Measurements from ENCODE around the gene DMXL1.

DMXL1 gene

DNA sequence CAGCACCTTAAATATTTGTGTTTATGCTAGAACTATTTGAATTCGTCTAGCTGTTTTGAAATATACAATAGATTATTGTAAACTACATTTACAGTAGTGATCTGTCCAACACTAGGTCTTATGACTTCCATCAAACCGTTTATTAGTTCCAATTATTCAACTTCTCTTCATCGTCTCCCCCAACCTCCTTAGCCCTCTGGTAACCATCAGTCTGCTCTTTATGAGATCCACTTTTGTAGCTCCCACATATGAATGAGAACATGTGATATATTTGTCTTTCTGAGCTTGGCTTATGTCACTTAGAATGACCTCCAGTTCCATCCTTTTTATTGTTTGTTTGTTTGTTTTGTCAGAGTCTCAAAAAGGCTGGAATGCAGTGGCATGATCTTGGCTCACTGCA, 11.8 kb downstream of the DMXL1 start:
- no peak for DNase-seq (ENCODE audit: extremely low read depth, low read depth)
- TF ChIP-seq, protein P1, sequence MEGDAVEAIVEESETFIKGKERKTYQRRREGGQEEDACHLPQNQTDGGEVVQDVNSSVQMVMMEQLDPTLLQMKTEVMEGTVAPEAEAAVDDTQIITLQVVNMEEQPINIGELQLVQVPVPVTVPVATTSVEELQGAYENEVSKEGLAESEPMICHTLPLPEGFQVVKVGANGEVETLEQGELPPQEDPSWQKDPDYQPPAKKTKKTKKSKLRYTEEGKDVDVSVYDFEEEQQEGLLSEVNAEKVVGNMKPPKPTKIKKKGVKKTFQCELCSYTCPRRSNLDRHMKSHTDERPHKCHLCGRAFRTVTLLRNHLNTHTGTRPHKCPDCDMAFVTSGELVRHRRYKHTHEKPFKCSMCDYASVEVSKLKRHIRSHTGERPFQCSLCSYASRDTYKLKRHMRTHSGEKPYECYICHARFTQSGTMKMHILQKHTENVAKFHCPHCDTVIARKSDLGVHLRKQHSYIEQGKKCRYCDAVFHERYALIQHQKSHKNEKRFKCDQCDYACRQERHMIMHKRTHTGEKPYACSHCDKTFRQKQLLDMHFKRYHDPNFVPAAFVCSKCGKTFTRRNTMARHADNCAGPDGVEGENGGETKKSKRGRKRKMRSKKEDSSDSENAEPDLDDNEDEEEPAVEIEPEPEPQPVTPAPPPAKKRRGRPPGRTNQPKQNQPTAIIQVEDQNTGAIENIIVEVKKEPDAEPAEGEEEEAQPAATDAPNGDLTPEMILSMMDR (IDR thresholded peaks at IDR 0.05; ENCODE audit: low read depth, low read length, missing control alignments), result no peak

DNA sequence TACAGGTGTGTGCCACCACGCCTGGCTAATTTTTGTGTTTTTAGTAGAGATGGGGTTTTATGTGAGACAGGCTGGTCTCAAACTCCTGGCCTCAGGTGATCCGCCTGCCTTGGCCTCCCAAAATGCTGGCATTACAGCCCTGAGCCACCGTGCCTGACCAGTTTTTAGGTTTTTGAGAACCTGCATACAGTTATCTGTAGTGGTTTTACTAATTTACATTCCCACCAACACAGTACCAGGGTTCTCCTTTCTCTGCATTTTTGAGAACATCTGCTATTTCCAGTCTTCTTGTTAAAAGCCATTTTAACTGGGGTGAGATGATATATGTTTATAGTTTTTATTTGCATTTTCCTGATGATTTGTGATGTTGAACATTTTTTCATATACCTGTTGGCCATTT, 12.8 kb downstream of the DMXL1 start:
- DNase-seq (ENCODE audit: extremely low read depth, low read depth), result no peak
- TF ChIP-seq, protein P1 (IDR thresholded peaks at IDR 0.05; ENCODE audit: low read depth, low read length, missing control alignments), result no peak

More for the DNA sequence above, 11.8 kb downstream of the DMXL1 start:
- H3K4me3 ChIP-seq (replicated peaks; ENCODE audit: low read depth, low read length), result no peak overlapping the region

DNA sequence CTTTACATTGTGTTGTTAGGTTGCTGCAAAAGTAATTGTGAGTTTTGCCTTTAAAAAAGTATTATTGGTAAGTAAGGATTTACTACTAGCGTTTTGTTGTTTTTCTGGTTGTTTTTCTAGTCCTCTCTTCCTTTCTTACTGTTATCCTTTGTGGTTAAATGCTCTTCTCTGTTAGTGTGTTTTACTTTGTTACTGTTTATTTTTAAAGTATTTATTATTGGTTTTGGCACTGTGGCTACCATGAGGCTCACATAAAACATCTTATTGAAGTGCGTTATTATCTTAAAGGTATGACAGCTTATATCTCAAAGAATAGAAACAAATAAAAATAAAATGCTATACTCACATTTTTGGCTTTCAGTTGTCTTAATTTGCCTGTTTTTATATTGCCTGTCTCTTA, 17.6 kb downstream of the DMXL1 start:
- H3K4me3 ChIP-seq (replicated peaks; ENCODE audit: low read depth, low read length), result no peak overlapping the region
- TF ChIP-seq, protein P1 (IDR thresholded peaks at IDR 0.05; ENCODE audit: low read depth, low read length, missing control alignments), result no peak
- DNase-seq (ENCODE audit: extremely low read depth, low read depth), result no peak

More for the DNA sequence above, 12.8 kb downstream of the DMXL1 start:
- no peak overlapping the region for H3K4me3 ChIP-seq (replicated peaks; ENCODE audit: low read depth, low read length)

DNA sequence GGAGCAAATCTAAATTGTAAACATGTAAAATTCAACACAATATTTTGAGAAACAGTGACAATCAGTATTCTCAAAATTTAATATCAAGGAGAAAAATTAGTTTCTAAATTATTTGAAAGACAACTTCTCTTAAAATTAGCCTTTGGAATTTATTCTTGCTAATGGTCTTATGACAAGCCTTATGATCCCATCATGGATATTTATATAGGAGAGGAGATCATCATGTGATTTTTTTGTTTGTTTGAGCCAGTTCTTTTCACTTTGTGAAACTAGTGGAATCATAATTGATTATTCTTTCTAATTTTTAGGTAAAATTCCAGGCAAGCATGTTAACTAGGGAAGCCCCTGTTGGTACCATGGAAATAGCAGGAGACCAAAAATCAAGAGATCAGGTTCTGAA, 24.7 kb downstream of the DMXL1 start:
- DNase-seq (ENCODE audit: extremely low read depth, low read depth), result no peak
- no peak overlapping the region for H3K4me3 ChIP-seq (replicated peaks; ENCODE audit: low read depth, low read length)
- TF ChIP-seq, protein P1 (IDR thresholded peaks at IDR 0.05; ENCODE audit: low read depth, low read length, missing control alignments), result no peak

DNA sequence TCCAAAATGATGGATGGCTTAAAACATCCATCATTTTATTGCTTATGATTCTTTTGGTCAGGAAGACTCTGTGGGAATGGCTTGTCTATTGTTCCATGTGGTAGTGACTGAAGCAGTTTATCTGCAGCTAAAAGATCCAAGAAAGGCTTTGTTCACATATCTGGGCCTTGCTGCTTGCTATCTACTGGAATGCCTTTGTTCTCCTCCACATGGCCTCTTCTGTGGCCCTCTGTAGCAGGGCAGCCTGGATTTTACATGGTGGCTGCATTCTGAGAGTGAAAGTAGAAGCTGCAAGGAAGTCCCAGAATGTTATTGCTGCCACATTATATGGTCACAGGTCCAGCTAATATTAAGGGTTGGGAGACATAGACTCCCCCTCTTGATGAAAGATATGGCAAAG, 35.1 kb downstream of the DMXL1 start:
- no peak overlapping the region for H3K4me3 ChIP-seq (replicated peaks; ENCODE audit: low read depth, low read length)
- DNase-seq (ENCODE audit: extremely low read depth, low read depth), result no peak
- TF ChIP-seq, protein P1 (IDR thresholded peaks at IDR 0.05; ENCODE audit: low read depth, low read length, missing control alignments), result no peak

DNA sequence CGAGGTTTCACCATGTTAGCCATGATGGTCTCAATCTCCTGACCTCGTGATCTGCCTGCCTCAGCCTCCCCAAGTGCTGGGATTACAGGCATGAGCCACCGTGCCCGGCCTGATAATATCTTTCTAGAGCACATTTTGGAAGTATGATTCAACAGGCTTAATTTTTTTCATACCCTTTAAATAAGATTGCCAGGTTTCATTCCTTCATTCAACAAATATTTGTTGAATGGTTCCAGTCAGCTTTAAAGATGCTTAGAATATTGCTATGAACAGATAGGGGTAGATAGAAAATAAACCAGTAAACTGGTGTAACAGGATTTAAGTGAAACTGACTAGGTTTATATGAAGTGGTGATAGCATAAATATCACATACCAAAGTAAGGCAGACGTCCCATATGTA, 41.3 kb downstream of the DMXL1 start:
- TF ChIP-seq, protein P1 (IDR thresholded peaks at IDR 0.05; ENCODE audit: low read depth, low read length, missing control alignments), result no peak
- DNase-seq (ENCODE audit: extremely low read depth, low read depth), result no peak
- no peak overlapping the region for H3K4me3 ChIP-seq (replicated peaks; ENCODE audit: low read depth, low read length)

DNA sequence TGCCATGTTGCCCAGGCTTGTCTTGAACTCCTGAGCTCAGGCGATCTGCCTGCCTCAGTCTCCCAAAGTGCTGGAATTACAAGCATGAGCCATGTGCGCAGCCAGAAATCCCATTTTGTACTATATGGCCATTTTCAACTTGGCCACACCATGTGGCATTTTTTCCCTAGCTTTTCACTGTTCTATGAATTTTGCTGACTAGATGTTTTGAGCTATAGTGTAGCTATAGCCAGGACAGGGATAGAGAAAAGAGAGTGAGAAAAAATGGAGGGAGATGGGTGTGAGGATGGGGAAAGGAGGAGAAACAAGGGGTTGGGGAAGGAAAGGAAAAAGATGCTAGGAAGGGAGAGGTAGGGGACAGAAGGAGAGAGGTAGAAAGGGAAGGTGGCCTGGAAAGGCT, 46.4 kb downstream of the DMXL1 start:
- TF ChIP-seq, protein P1 (IDR thresholded peaks at IDR 0.05; ENCODE audit: low read depth, low read length, missing control alignments), result no peak
- no peak overlapping the region for H3K4me3 ChIP-seq (replicated peaks; ENCODE audit: low read depth, low read length)

More for the DNA sequence above, 46.4 kb downstream of the DMXL1 start:
- no peak for DNase-seq (ENCODE audit: extremely low read depth, low read depth)
